HEK293 (cell line): ENCODE measurements around the gene ITGAL.

ENCODE experiments used
- CTCF ChIP-seq: fragments of 450-650 bp; formaldehyde crosslinking; IDR thresholded peaks from 2 replicates; pipeline ENCODE4 v1.5.1; 2016; ENCODE audit warnings: missing biosample characterization, missing genetic modification characterization
- REST ChIP-seq: fragments of 450-650 bp; formaldehyde crosslinking; IDR thresholded peaks from 2 replicates; pipeline ENCODE4 v1.5.1; 2016; ENCODE audit warnings: missing biosample characterization, missing genetic modification characterization
- SALL2 ChIP-seq: fragments of 450-650 bp; formaldehyde crosslinking; IDR thresholded peaks from 2 replicates; pipeline ENCODE4 v1.5.0; 2017; ENCODE audit warnings: missing biosample characterization, mild to moderate bottlenecking, missing genetic modification characterization, borderline replicate concordance
- ZNF302 ChIP-seq: fragments of 450-650 bp; formaldehyde crosslinking; IDR thresholded peaks from 2 replicates; pipeline ENCODE4 v1.5.1; 2016; ENCODE audit warnings: missing biosample characterization, missing genetic modification characterization, low read depth
- ZNF488 ChIP-seq: fragments of 450-650 bp; formaldehyde crosslinking; IDR thresholded peaks from 2 replicates; pipeline ENCODE4 v1.5.1; 2016; ENCODE audit warnings: missing biosample characterization, missing genetic modification characterization
- ZNF660 ChIP-seq: fragments of 450-650 bp; IDR thresholded peaks from 2 replicates; pipeline ENCODE4 v1.5.1; 2018; ENCODE audit warnings: missing biosample characterization, mild to moderate bottlenecking, missing genetic modification characterization

GRCh38 chr16:30472328-30472942 lies at the start of gene ITGAL:
- TF ChIP-seq REST (tag by site-specific recombination) = no peak
- TF ChIP-seq ZNF488 (tag by site-specific recombination) = no peak
- no peak for TF ChIP-seq ZNF660
- TF ChIP-seq ZNF302 (tag by site-specific recombination) = no peak
- no peak for TF ChIP-seq CTCF (tag by site-specific recombination)
- no peak for TF ChIP-seq SALL2 (tag by site-specific recombination)
